Measurements from ENCODE around the gene LIN7C. TPM values are rescaled to one million over a fixed set of nuclear protein-coding genes. Genes with fewer than 3 reads are reported as not detected.

Gene LIN7C
- polyA plus RNA-seq, 1 donor (not counting 4 experiments of a cell fraction or from before 2014, with no cell fraction given) = 23.0 TPM

- H3K36me3 ChIP-seq (ENCODE audit: control insufficient read depth in 2 of 2, extremely low read depth in 1 of 2, insufficient read depth in 2 of 2, low read length in 2 of 2) = no peaks in the 10 kb centered on the region
- H3K27ac ChIP-seq (ENCODE audit: control insufficient read depth, insufficient read depth, low read length) = no peak overlapping the region
- no peak overlapping the region for H3K9ac ChIP-seq (ENCODE audit: control insufficient read depth, extremely low read depth, insufficient read depth, low read length)
- no peaks in the 10 kb centered on the region for H3K27me3 ChIP-seq (ENCODE audit: control insufficient read depth, extremely low read depth, insufficient read depth, low read length)
- TF ChIP-seq EZH2 (IDR thresholded peaks at IDR 0.05; ENCODE audit: low read length) (no peak), CTCF (optimal IDR thresholded peaks at IDR 0.05 in 1 of 3, IDR thresholded peaks at IDR 0.05 in 1 of 3, conservative IDR thresholded peaks at IDR 0.05 in 1 of 3; ENCODE audit: extremely low read depth in 1 of 3, insufficient read depth in 2 of 3, low read length in 3 of 3) (no peak)
- no peaks in the 10 kb centered on the region for H4K20me1 ChIP-seq (ENCODE audit: control insufficient read depth, extremely low read depth, insufficient read depth, low read length)
- H3K79me2 ChIP-seq (ENCODE audit: control insufficient read depth, insufficient read depth, low read length) = peaks cover 93% of the 10 kb centered on the region
- DNase-seq (ENCODE audit: low read depth, low spot score) (no peak), FAIRE-seq (no peak)
- no peaks in the 10 kb centered on the region for H3K9me1 ChIP-seq (ENCODE audit: control insufficient read depth, extremely low read depth, insufficient read depth, low read length)
- no peak overlapping the region for H3K4me3 ChIP-seq (ENCODE audit: control insufficient read depth in 2 of 3, extremely low read depth in 1 of 3, insufficient read depth in 2 of 3, low read depth in 1 of 3, low read length in 3 of 3)
- no peak overlapping the region for H3K4me2 ChIP-seq (ENCODE audit: control insufficient read depth, extremely low read depth, insufficient read depth, low read depth, low read length)
- peaks cover 45% of the 10 kb centered on the region for H3K4me1 ChIP-seq (ENCODE audit: control insufficient read depth, extremely low read depth, insufficient read depth, low read length)
- dilution Hi-C loops (cut with MboI; ENCODE audit: extremely low pct_ligation_motif_present, low sequenced_read_pairs) = no loop called here
- no peaks in the 10 kb centered on the region for H3K9me3 ChIP-seq (ENCODE audit: control insufficient read depth, low read depth, low read length)
- H2AFZ ChIP-seq (ENCODE audit: control insufficient read depth, low read length) = no peak overlapping the region
These were observed 47.4 kb downstream of the LIN7C start for GRCh38 chr11:27459191-27459590.

- dilution Hi-C loops (cut with MboI; ENCODE audit: extremely low pct_ligation_motif_present, low sequenced_read_pairs) = no loop called here
- no peaks in the 10 kb centered on the region for H3K27me3 ChIP-seq (ENCODE audit: control insufficient read depth, extremely low read depth, insufficient read depth, low read length)
- no peaks in the 10 kb centered on the region for H3K36me3 ChIP-seq (ENCODE audit: control insufficient read depth in 2 of 2, extremely low read depth in 1 of 2, insufficient read depth in 2 of 2, low read length in 2 of 2)
- no peak overlapping the region for H3K4me2 ChIP-seq (ENCODE audit: control insufficient read depth, extremely low read depth, insufficient read depth, low read depth, low read length)
- no peak for FAIRE-seq
- H3K9ac ChIP-seq (ENCODE audit: control insufficient read depth, extremely low read depth, insufficient read depth, low read length) = no peak overlapping the region
- no peak for DNase-seq (ENCODE audit: low read depth, low spot score)
- no peak overlapping the region for H3K4me3 ChIP-seq (ENCODE audit: control insufficient read depth in 2 of 3, extremely low read depth in 1 of 3, insufficient read depth in 2 of 3, low read depth in 1 of 3, low read length in 3 of 3)
- H3K4me1 ChIP-seq (ENCODE audit: control insufficient read depth, extremely low read depth, insufficient read depth, low read length) = peaks cover 41% of the 10 kb centered on the region
- H3K79me2 ChIP-seq (ENCODE audit: control insufficient read depth, insufficient read depth, low read length) = peaks cover 93% of the 10 kb centered on the region
- no peak for TF ChIP-seq CTCF (optimal IDR thresholded peaks at IDR 0.05 in 1 of 3, IDR thresholded peaks at IDR 0.05 in 1 of 3, conservative IDR thresholded peaks at IDR 0.05 in 1 of 3; ENCODE audit: extremely low read depth in 1 of 3, insufficient read depth in 2 of 3, low read length in 3 of 3)
- no peak for TF ChIP-seq EZH2 (IDR thresholded peaks at IDR 0.05; ENCODE audit: low read length)
- no peak overlapping the region for H3K27ac ChIP-seq (ENCODE audit: control insufficient read depth, insufficient read depth, low read length)
- H3K9me1 ChIP-seq (ENCODE audit: control insufficient read depth, extremely low read depth, insufficient read depth, low read length) = no peaks in the 10 kb centered on the region
- no peaks in the 10 kb centered on the region for H4K20me1 ChIP-seq (ENCODE audit: control insufficient read depth, extremely low read depth, insufficient read depth, low read length)
- H3K9me3 ChIP-seq (ENCODE audit: control insufficient read depth, low read depth, low read length) = no peaks in the 10 kb centered on the region
- no peak overlapping the region for H2AFZ ChIP-seq (ENCODE audit: control insufficient read depth, low read length)
These were observed 48.4 kb downstream of the LIN7C start for GRCh38 chr11:27458182-27458581.

Data from keratinocyte (primary cell).